Amygdala (tissue), 56 donors: ENCODE results near the gene NR6A1.
"Not testable (repeated sequence)": the region's sequence is repeated elsewhere in the genome, so short reads cannot be mapped to it uniquely, and the experiment has no call there.

Experiments used
- DNase-seq, 56 donors: peaks; one replicate each; lab custom pipeline; 2025; lab: John Stamatoyannopoulos, UW

NR6A1 gene

GRCh38 chr9:124625087-124625486 is 146.0 kb downstream of the NR6A1 start:
- no peak for DNase-seq

- peak in 3 of 56 donors; percentile 4 to 7 (median 6) for DNase-seq
Observed at GRCh38 chr9:124624735-124624992, 146.4 kb downstream of the NR6A1 start.

- no peak for DNase-seq
Observed at GRCh38 chr9:124623966-124624734, 147.0 kb downstream of the NR6A1 start.

- no peak for DNase-seq
Observed at GRCh38 chr9:124622882-124623281, 148.2 kb downstream of the NR6A1 start.

GRCh38 chr9:124621371-124622328 is 149.5 kb downstream of the NR6A1 start:
- DNase-seq = no peak

- DNase-seq = no peak
Observed at GRCh38 chr9:124618476-124618875, 152.6 kb downstream of the NR6A1 start.

GRCh38 chr9:124617477-124618141 is 153.5 kb downstream of the NR6A1 start:
- peak in 54 of 56 donors; percentile 2 to 89 (median 56) for DNase-seq

GRCh38 chr9:124616961-124617360 is 154.2 kb downstream of the NR6A1 start:
- DNase-seq = no peak

- DNase-seq = not testable (repeated sequence)
Observed at GRCh38 chr9:124615840-124616239, 155.3 kb downstream of the NR6A1 start.

- no peak for DNase-seq
Observed at GRCh38 chr9:124615100-124615742, 155.9 kb downstream of the NR6A1 start.

- DNase-seq = no peak
Observed at GRCh38 chr9:124613849-124614248, 157.3 kb downstream of the NR6A1 start.

GRCh38 chr9:124611106-124611505 is 160.0 kb downstream of the NR6A1 start:
- no peak for DNase-seq

GRCh38 chr9:124606027-124606426 is 165.1 kb downstream of the NR6A1 start:
- no peak for DNase-seq

- no peak for DNase-seq
Observed at GRCh38 chr9:124605258-124605657, 165.9 kb downstream of the NR6A1 start.

- DNase-seq = no peak
Observed at GRCh38 chr9:124602632-124603031, 168.5 kb downstream of the NR6A1 start.

GRCh38 chr9:124602204-124602603 is 168.9 kb downstream of the NR6A1 start:
- no peak for DNase-seq

- DNase-seq = no peak
Observed at GRCh38 chr9:124600407-124600806, 170.7 kb downstream of the NR6A1 start.

- no peak for DNase-seq
Observed at GRCh38 chr9:124599121-124599795, 171.9 kb downstream of the NR6A1 start.

- no peak for DNase-seq
Observed at GRCh38 chr9:124598048-124598447, 173.1 kb downstream of the NR6A1 start.
